GM23338 (cell line): ENCODE data around the gene ECSCR. TPM values are rescaled to one million over a fixed set of nuclear protein-coding genes. Genes with fewer than 3 reads are reported as not detected.

Experiments used
- ATAC-seq: fragments of 200-7000 bp; cut with Tn5 transposase; 3 replicates; pipeline ENCODE4 v1.9.1; 2020
- DNase-seq: peaks from one replicate; pipeline ENCODE4 v3.0.0-alpha.2; 2015; ENCODE audit warnings: low spot score
- H2AFZ ChIP-seq: fragments of 200-600 bp; sonication (generic); 2 replicates; pipeline ENCODE4 v1.8.0; 2016; ENCODE audit warnings: antibody characterized with exemption, mild to moderate bottlenecking, moderate library complexity
- H3F3A ChIP-seq: fragments of 200-600 bp; sonication (generic); replicated peaks from 2 replicates; pipeline ENCODE4 v1.8.0; 2017; ENCODE audit warnings: antibody characterized with exemption, mixed run types, low read depth
- H3K27ac ChIP-seq: fragments of 200-600 bp; sonication (generic); 2 replicates; pipeline ENCODE4 v1.6.1; 2016; ENCODE audit warnings: low read depth
- H3K27me3 ChIP-seq: fragments of 200-600 bp; sonication (generic); 2 replicates; pipeline ENCODE4 v1.8.0; 2016; ENCODE audit warnings: mild to moderate bottlenecking, mixed run types, moderate library complexity; ENCODE audit not compliant: insufficient read depth
- H3K36me3 ChIP-seq: fragments of 200-600 bp; sonication (generic); 2 replicates; pipeline ENCODE4 v1.8.0; 2016; ENCODE audit warnings: mild to moderate bottlenecking; ENCODE audit not compliant: insufficient read depth
- H3K4me1 ChIP-seq: fragments of 200-600 bp; sonication (generic); 2 replicates; pipeline ENCODE4 v1.8.0; 2016; ENCODE audit warnings: mild to moderate bottlenecking, moderate library complexity; ENCODE audit not compliant: insufficient read depth
- H3K4me2 ChIP-seq: fragments of 200-600 bp; sonication (generic); 2 replicates; pipeline ENCODE4 v1.7.1; 2017; ENCODE audit warnings: mixed run types
- H3K4me3 ChIP-seq: fragments of 200-600 bp; sonication (generic); 2 replicates; pipeline ENCODE4 v1.6.1; 2016; ENCODE audit warnings: mixed run types
- H3K79me2 ChIP-seq: fragments of 200-600 bp; sonication (generic); replicated peaks from 2 replicates; pipeline ENCODE4 v1.8.0; 2017; ENCODE audit warnings: mild to moderate bottlenecking; ENCODE audit not compliant: insufficient read depth
- H3K9me2 ChIP-seq: fragments of 200-600 bp; sonication (generic); 2 replicates; pipeline ENCODE4 v1.8.0; 2017; ENCODE audit not compliant: insufficient read depth
- H4K20me1 ChIP-seq: fragments of 200-600 bp; sonication (generic); replicated peaks from 2 replicates; pipeline ENCODE4 v1.8.0; 2017; ENCODE audit warnings: mild to moderate bottlenecking; ENCODE audit not compliant: insufficient read depth
- H3K27ac Mint-ChIP-seq: 2 replicates; pipeline ENCODE4 v1.8.0; 2020; ENCODE audit warnings: inconsistent platforms, mild to moderate bottlenecking, moderate library complexity, mixed read lengths
- H3K27me3 Mint-ChIP-seq: 3 replicates; pipeline ENCODE4 v1.8.0; 2022; ENCODE audit warnings: low read depth, mild to moderate bottlenecking, moderate library complexity, mixed read lengths, inconsistent platforms; ENCODE audit not compliant: insufficient read depth, poor library complexity
- H3K36me3 Mint-ChIP-seq: 3 replicates; pipeline ENCODE4 v1.8.0; 2021; ENCODE audit warnings: low read depth, mild to moderate bottlenecking, inconsistent platforms, moderate library complexity, mixed read lengths
- H3K4me1 Mint-ChIP-seq: 3 replicates; pipeline ENCODE4 v1.8.0; 2020; ENCODE audit warnings: mild to moderate bottlenecking, inconsistent platforms, mixed read lengths
- H3K4me3 Mint-ChIP-seq: 3 replicates; pipeline ENCODE4 v1.8.0; 2021; ENCODE audit warnings: moderate library complexity, mild to moderate bottlenecking, inconsistent platforms, mixed read lengths
- H3K9me3 Mint-ChIP-seq: 3 replicates; pipeline ENCODE4 v1.8.0; 2020; ENCODE audit warnings: moderate library complexity, mild to moderate bottlenecking, inconsistent platforms, mixed read lengths
- EZH2 ChIP-seq: fragments of 200-600 bp; sonication (generic); IDR thresholded peaks from one replicate; pipeline ENCODE4 v1.8.0; 2017; ENCODE audit warnings: antibody characterized with exemption, mild to moderate bottlenecking, low read depth; ENCODE audit not compliant: unreplicated experiment
- EZH2phosphoT487 ChIP-seq: fragments of 200-600 bp; sonication (generic); IDR thresholded peaks from one replicate; pipeline ENCODE4 v1.8.1; 2018; ENCODE audit warnings: antibody characterized with exemption; ENCODE audit not compliant: unreplicated experiment
- JUNB ChIP-seq: IDR thresholded peaks from one replicate; pipeline ENCODE4 v1.6.1; 2016; ENCODE audit warnings: antibody characterized with exemption; ENCODE audit not compliant: unreplicated experiment
- NANOG ChIP-seq: IDR thresholded peaks from 2 replicates; pipeline ENCODE4 v1.6.1; 2016; ENCODE audit warnings: antibody characterized with exemption, borderline replicate concordance
- POLR2AphosphoS5 ChIP-seq: IDR thresholded peaks from 2 replicates; pipeline ENCODE4 v1.6.1; 2016; ENCODE audit warnings: antibody characterized with exemption, low read depth
- STAT1 ChIP-seq: IDR thresholded peaks from one replicate; pipeline ENCODE4 v1.6.1; 2016; ENCODE audit warnings: antibody characterized with exemption; ENCODE audit not compliant: unreplicated experiment
- ZNF114 ChIP-seq: fragments of 250-450 bp; sonication (Bioruptor Pico); IDR thresholded peaks from 2 replicates; pipeline ENCODE4 v1.5.0; 2020; ENCODE audit warnings: mild to moderate bottlenecking, moderate library complexity
- ZNF331 ChIP-seq: fragments of 250-450 bp; sonication (Bioruptor Pico); IDR thresholded peaks from 2 replicates; pipeline ENCODE4 v1.5.0; 2020; ENCODE audit warnings: low read depth, mild to moderate bottlenecking, moderate library complexity
- polyA plus RNA-seq: library from polyadenylated mRNA; unstranded; fragments of >200 nt; fragmentation: Nextera tagmentation; extraction: Ambion mirVana; gene quantifications from 2 replicates; pipeline ENCODE4 v1.2.1, GENCODE V29; 2016
- total RNA-seq: library from RNA; depleted of rRNA; stranded (reverse); fragments of >200 nt; shearing (Covaris generic); gene quantifications from 2 replicates; pipeline ENCODE4 v1.2.3, GENCODE V29; 2014
- TF ChIP-seq, protein P1 (sequence below): IDR thresholded peaks from one replicate; pipeline ENCODE4 v1.6.1; 2018; ENCODE audit warnings: antibody characterized with exemption; ENCODE audit not compliant: unreplicated experiment
- TF ChIP-seq, protein P2 (sequence below): IDR thresholded peaks from 2 replicates; pipeline ENCODE4 v1.6.1; 2016; ENCODE audit warnings: antibody characterized with exemption
- TF ChIP-seq, protein P3 (sequence below), 2 experiments: fragments of 200-600 bp in 1 of 2; sonication (generic) in 1 of 2; conservative IDR thresholded peaks; 2 replicates each; pipeline versions ENCODE4 v1.5.1 to v1.6.1; 2016 to 2017; ENCODE audit warnings: antibody characterized with exemption in 2 of 2, low read depth in 2 of 2, mild to moderate bottlenecking in 2 of 2, moderate library complexity in 1 of 2

Gene ECSCR
- total and polyA plus RNA-seq, 2 experiments from 2014 or later, result 2.2 to 2.6 TPM

DNA sequence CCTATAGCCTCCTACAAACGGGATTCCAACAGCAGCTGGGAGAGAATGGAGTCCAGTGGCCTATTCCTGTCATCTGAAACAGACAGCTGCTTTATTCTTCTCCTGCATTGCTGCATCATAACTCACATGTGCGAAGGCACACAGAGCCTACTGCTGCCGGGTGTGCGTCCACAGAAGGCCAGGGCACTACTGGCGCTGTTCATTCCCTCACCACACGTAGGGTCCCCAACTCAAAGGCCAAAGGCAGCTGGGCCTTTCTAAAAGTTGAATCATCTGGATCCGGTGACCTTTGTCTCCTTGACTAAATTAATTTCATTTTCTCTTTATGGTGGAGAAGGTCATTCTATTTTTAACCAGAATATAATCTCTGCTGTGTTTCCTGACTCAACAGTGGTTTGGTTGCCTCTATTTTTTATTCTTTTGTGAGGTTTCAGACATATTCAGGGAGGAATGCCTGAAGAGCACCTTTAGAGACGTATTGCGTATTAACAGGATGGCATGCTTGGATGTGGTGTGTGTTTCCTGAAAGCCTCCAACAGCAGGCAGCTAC, 47.9 kb downstream of the ECSCR start:
- Histone ChIP-seq H3K79me2 (no peaks in the 10 kb centered on the region), H3K4me2 (no peak overlapping the region), H3K27me3 (no peaks in the 10 kb centered on the region), H3K9me2 (no peaks in the 10 kb centered on the region), H4K20me1 (no peaks in the 10 kb centered on the region), H2AFZ (no peak overlapping the region), H3K36me3 (no peaks in the 10 kb centered on the region), H3F3A (0 out of 2 replicates have a peak, but pooled peaks cover 3% of the 10 kb centered on the region), H3K4me1 (no peaks in the 10 kb centered on the region), H3K27ac (no peak overlapping the region), H3K4me3 (no peak overlapping the region)
- H3K4me3 Mint-ChIP-seq, result no peak overlapping the region
- H3K9me3 Mint-ChIP-seq, result no peaks in the 10 kb centered on the region
- H3K4me1 Mint-ChIP-seq, result peaks cover 7% of the 10 kb centered on the region
- H3K27me3 Mint-ChIP-seq, result no peaks in the 10 kb centered on the region
- no peak overlapping the region for H3K27ac Mint-ChIP-seq
- ATAC-seq (no peak), DNase-seq (no peak)
- peaks cover 14% of the 10 kb centered on the region for H3K36me3 Mint-ChIP-seq
- TF ChIP-seq ZNF114 (CRISPR knock-in tag), result no peak
- TF ChIP-seq JUNB, result no peak
- no peak for TF ChIP-seq STAT1
- TF ChIP-seq NANOG, result no peak
- TF ChIP-seq ZNF331 (CRISPR knock-in tag), result no peak
- TF ChIP-seq, protein P1, sequence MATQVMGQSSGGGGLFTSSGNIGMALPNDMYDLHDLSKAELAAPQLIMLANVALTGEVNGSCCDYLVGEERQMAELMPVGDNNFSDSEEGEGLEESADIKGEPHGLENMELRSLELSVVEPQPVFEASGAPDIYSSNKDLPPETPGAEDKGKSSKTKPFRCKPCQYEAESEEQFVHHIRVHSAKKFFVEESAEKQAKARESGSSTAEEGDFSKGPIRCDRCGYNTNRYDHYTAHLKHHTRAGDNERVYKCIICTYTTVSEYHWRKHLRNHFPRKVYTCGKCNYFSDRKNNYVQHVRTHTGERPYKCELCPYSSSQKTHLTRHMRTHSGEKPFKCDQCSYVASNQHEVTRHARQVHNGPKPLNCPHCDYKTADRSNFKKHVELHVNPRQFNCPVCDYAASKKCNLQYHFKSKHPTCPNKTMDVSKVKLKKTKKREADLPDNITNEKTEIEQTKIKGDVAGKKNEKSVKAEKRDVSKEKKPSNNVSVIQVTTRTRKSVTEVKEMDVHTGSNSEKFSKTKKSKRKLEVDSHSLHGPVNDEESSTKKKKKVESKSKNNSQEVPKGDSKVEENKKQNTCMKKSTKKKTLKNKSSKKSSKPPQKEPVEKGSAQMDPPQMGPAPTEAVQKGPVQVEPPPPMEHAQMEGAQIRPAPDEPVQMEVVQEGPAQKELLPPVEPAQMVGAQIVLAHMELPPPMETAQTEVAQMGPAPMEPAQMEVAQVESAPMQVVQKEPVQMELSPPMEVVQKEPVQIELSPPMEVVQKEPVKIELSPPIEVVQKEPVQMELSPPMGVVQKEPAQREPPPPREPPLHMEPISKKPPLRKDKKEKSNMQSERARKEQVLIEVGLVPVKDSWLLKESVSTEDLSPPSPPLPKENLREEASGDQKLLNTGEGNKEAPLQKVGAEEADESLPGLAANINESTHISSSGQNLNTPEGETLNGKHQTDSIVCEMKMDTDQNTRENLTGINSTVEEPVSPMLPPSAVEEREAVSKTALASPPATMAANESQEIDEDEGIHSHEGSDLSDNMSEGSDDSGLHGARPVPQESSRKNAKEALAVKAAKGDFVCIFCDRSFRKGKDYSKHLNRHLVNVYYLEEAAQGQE, result no peak
- TF ChIP-seq EZH2phosphoT487, result no peak
- TF ChIP-seq EZH2, result no peak
- TF ChIP-seq, protein P2, sequence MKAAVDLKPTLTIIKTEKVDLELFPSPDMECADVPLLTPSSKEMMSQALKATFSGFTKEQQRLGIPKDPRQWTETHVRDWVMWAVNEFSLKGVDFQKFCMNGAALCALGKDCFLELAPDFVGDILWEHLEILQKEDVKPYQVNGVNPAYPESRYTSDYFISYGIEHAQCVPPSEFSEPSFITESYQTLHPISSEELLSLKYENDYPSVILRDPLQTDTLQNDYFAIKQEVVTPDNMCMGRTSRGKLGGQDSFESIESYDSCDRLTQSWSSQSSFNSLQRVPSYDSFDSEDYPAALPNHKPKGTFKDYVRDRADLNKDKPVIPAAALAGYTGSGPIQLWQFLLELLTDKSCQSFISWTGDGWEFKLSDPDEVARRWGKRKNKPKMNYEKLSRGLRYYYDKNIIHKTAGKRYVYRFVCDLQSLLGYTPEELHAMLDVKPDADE, result no peak
- TF ChIP-seq, protein P3, sequence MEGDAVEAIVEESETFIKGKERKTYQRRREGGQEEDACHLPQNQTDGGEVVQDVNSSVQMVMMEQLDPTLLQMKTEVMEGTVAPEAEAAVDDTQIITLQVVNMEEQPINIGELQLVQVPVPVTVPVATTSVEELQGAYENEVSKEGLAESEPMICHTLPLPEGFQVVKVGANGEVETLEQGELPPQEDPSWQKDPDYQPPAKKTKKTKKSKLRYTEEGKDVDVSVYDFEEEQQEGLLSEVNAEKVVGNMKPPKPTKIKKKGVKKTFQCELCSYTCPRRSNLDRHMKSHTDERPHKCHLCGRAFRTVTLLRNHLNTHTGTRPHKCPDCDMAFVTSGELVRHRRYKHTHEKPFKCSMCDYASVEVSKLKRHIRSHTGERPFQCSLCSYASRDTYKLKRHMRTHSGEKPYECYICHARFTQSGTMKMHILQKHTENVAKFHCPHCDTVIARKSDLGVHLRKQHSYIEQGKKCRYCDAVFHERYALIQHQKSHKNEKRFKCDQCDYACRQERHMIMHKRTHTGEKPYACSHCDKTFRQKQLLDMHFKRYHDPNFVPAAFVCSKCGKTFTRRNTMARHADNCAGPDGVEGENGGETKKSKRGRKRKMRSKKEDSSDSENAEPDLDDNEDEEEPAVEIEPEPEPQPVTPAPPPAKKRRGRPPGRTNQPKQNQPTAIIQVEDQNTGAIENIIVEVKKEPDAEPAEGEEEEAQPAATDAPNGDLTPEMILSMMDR (conservative IDR thresholded peaks at IDR 0.05; ENCODE audit: low read depth in 2 of 2), result no peak
- no peak for TF ChIP-seq POLR2AphosphoS5
